ENCODE results near the gene CAMKK1. TPM values are rescaled to one million over a fixed set of nuclear protein-coding genes. Genes with fewer than 3 reads are reported as not detected.

Gene CAMKK1
- polyA plus RNA-seq, 1 of the 3 experiments (the other 2 are of a cell fraction): 6.8 TPM

DNA sequence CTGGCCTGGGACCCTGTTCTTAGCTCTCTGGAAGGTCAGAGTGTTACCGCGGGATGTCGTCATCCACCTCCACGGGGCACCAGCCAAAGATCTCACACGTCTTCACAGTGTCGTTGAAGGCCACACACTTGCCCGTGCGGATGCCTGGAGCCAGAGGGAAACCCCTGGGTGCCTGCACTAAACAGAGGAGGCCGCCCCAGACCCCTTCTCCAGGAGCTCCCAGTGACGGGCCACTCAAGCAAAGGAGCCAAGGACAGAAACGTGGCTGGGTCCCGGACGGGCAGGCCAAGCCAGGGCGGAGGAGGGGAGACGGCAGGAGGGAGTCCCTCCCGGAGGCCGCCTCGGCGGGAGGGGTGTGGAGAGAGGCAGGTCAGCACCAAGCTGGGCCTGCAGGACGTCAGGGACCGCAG lies 11.0 kb upstream of the CAMKK1 start:
- WGBS (ENCODE audit: low lambda C conversion rate): 80% methylated on average over 8 of the region's 21 CpGs
- Histone ChIP-seq H3F3A (replicated peaks; ENCODE audit: insufficient read depth) (no peaks in the 10 kb centered on the region), H3K9me2 (no peaks in the 10 kb centered on the region), H3K79me2 (ENCODE audit: insufficient read depth) (no peaks in the 10 kb centered on the region), H3K9ac (no peak overlapping the region), H3K9me3 (no peaks in the 10 kb centered on the region), H3K36me3 (replicated peaks in 1 of 2; ENCODE audit: control insufficient read depth in 1 of 2, insufficient read depth in 2 of 2, low read length in 1 of 2) (no peaks in the 10 kb centered on the region), H3K4me2 (no peak overlapping the region), H3K4me3 (ENCODE audit: low read depth in 2 of 2, low read length in 1 of 2) (no peak overlapping the region), H3K27ac (ENCODE audit: low read depth in 2 of 2, low read length in 1 of 2) (no peak overlapping the region), H2AFZ (ENCODE audit: low read depth) (no peak overlapping the region), H3K27me3 (ENCODE audit: insufficient read depth) (no peaks in the 10 kb centered on the region), H3K4me1 (ENCODE audit: control insufficient read depth in 1 of 2, insufficient read depth in 2 of 2, low read depth in 1 of 2, low read length in 1 of 2) (no peaks in the 10 kb centered on the region; a peak in 1 of 4 replicates), H4K20me1 (ENCODE audit: insufficient read depth) (no peaks in the 10 kb centered on the region)
- POLR2A ChIA-PET: no interaction called here
- DNase-seq: no peak
- TF ChIP-seq, protein P1, sequence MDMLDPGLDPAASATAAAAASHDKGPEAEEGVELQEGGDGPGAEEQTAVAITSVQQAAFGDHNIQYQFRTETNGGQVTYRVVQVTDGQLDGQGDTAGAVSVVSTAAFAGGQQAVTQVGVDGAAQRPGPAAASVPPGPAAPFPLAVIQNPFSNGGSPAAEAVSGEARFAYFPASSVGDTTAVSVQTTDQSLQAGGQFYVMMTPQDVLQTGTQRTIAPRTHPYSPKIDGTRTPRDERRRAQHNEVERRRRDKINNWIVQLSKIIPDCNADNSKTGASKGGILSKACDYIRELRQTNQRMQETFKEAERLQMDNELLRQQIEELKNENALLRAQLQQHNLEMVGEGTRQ (IDR thresholded peaks at IDR 0.05; ENCODE audit: borderline replicate concordance, low read depth, low read length): no peak
- TF ChIP-seq RXRA (IDR thresholded peaks at IDR 0.05; ENCODE audit: borderline replicate concordance, low read depth) (no peak), YY1 (IDR thresholded peaks at IDR 0.05; ENCODE audit: low read depth) (no peak), JUND (IDR thresholded peaks at IDR 0.05) (no peak), TCF12 (IDR thresholded peaks at IDR 0.05) (no peak), EP300 (IDR thresholded peaks at IDR 0.05; ENCODE audit: borderline replicate concordance in 1 of 2, low read depth in 1 of 2, low read length in 1 of 2) (no peak), MEF2A (IDR thresholded peaks at IDR 0.05; ENCODE audit: borderline replicate concordance, low read depth) (no peak)
- TF ChIP-seq, protein P2, sequence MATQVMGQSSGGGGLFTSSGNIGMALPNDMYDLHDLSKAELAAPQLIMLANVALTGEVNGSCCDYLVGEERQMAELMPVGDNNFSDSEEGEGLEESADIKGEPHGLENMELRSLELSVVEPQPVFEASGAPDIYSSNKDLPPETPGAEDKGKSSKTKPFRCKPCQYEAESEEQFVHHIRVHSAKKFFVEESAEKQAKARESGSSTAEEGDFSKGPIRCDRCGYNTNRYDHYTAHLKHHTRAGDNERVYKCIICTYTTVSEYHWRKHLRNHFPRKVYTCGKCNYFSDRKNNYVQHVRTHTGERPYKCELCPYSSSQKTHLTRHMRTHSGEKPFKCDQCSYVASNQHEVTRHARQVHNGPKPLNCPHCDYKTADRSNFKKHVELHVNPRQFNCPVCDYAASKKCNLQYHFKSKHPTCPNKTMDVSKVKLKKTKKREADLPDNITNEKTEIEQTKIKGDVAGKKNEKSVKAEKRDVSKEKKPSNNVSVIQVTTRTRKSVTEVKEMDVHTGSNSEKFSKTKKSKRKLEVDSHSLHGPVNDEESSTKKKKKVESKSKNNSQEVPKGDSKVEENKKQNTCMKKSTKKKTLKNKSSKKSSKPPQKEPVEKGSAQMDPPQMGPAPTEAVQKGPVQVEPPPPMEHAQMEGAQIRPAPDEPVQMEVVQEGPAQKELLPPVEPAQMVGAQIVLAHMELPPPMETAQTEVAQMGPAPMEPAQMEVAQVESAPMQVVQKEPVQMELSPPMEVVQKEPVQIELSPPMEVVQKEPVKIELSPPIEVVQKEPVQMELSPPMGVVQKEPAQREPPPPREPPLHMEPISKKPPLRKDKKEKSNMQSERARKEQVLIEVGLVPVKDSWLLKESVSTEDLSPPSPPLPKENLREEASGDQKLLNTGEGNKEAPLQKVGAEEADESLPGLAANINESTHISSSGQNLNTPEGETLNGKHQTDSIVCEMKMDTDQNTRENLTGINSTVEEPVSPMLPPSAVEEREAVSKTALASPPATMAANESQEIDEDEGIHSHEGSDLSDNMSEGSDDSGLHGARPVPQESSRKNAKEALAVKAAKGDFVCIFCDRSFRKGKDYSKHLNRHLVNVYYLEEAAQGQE (IDR thresholded peaks at IDR 0.05; ENCODE audit: low read depth, low read length): no peak
- CTCF ChIA-PET: interaction anchor here (1.4 to 3.4 kb wide), 3 partner anchors 10 to 171 kb away, joined by 3 to 34 read pairs (median 10); no protein-coding TSS in a partner anchor

DNA sequence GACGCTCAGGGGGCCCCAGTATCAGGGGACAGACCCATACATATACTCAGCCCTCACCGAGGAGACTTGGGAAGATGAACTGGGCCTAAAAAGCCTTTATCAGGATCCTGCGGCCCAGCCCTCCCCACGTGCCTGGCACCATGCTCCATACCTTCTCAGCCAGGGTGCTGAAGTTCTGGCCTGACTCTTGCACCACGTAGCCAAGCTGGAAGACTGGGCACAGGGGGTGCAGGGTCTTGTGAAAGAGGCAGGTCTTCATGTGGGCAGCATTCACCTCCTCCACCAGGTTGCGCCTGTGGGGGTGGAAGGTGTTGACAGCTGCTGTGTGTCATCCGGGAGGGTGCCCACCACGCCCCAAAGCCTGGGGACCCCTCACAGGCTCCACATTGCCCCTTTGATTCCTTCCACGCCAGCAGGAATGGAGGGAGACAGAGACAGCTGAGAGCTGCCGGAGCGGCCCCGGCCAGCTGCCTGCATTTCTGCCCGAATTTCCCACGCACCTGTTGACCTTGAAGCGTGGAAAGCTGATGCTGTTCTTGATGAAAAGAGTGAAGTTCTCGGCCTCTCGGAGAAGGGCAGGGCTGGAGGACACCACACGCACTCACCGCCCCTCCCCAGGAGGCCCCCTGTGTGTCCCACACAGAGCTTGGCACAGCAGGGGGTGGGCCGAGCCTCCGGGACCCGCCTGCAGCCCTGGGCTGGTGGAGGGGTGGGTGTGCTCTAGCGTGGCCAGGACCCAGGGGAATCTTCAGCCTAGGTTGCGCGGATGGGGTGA lies 10.4 kb upstream of the CAMKK1 start:
- H3K9me2 ChIP-seq: no peaks in the 10 kb centered on the region
- no peaks in the 10 kb centered on the region for H3K79me2 ChIP-seq (ENCODE audit: insufficient read depth)
- H3K4me1 ChIP-seq (ENCODE audit: control insufficient read depth in 1 of 2, insufficient read depth in 2 of 2, low read depth in 1 of 2, low read length in 1 of 2): no peaks in the 10 kb centered on the region; a peak in 1 of 4 replicates
- no peak overlapping the region for H3K9ac ChIP-seq
- H2AFZ ChIP-seq (ENCODE audit: low read depth): no peak overlapping the region
- H3K27me3 ChIP-seq (ENCODE audit: insufficient read depth): no peaks in the 10 kb centered on the region
- no peaks in the 10 kb centered on the region for H3F3A ChIP-seq (replicated peaks; ENCODE audit: insufficient read depth)
- H3K36me3 ChIP-seq (replicated peaks in 1 of 2; ENCODE audit: control insufficient read depth in 1 of 2, insufficient read depth in 2 of 2, low read length in 1 of 2): no peaks in the 10 kb centered on the region
- 75% methylated on average over 16 of the region's 25 CpGs for WGBS (ENCODE audit: low lambda C conversion rate)
- H4K20me1 ChIP-seq (ENCODE audit: insufficient read depth): no peaks in the 10 kb centered on the region
- ChIA-PET CTCF (interaction anchor here (1.4 to 3.4 kb wide), 3 partner anchors 10 to 172 kb away, joined by 3 to 34 read pairs (median 10); no protein-coding TSS in a partner anchor), POLR2A (no interaction called here)
- H3K9me3 ChIP-seq: no peaks in the 10 kb centered on the region
- no peak overlapping the region for H3K4me2 ChIP-seq
- no peak overlapping the region for H3K4me3 ChIP-seq (ENCODE audit: low read depth in 2 of 2, low read length in 1 of 2)
- H3K27ac ChIP-seq (ENCODE audit: low read depth in 2 of 2, low read length in 1 of 2): no peak overlapping the region
- no peak for DNase-seq
- TF ChIP-seq YY1 (IDR thresholded peaks at IDR 0.05; ENCODE audit: low read depth): no peak
- TF ChIP-seq TCF12 (IDR thresholded peaks at IDR 0.05): no peak
- TF ChIP-seq JUND (IDR thresholded peaks at IDR 0.05): no peak
- no peak for TF ChIP-seq RAD21 (IDR thresholded peaks at IDR 0.05; ENCODE audit: low read length)
- TF ChIP-seq, protein P3, sequence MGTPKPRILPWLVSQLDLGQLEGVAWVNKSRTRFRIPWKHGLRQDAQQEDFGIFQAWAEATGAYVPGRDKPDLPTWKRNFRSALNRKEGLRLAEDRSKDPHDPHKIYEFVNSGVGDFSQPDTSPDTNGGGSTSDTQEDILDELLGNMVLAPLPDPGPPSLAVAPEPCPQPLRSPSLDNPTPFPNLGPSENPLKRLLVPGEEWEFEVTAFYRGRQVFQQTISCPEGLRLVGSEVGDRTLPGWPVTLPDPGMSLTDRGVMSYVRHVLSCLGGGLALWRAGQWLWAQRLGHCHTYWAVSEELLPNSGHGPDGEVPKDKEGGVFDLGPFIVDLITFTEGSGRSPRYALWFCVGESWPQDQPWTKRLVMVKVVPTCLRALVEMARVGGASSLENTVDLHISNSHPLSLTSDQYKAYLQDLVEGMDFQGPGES (IDR thresholded peaks at IDR 0.05; ENCODE audit: low read depth, low read length): no peak
- no peak for TF ChIP-seq FOXM1 (IDR thresholded peaks at IDR 0.05; ENCODE audit: low read depth)
- no peak for TF ChIP-seq RFX5 (IDR thresholded peaks at IDR 0.05; ENCODE audit: low read length)
- TF ChIP-seq SMC3 (IDR thresholded peaks at IDR 0.05; ENCODE audit: low read depth, low read length): no peak
- TF ChIP-seq SIN3A (IDR thresholded peaks at IDR 0.05; ENCODE audit: borderline replicate concordance, low read depth, low read length): no peak
- no peak for TF ChIP-seq FOXJ3 (CRISPR knock-in tag; IDR thresholded peaks at IDR 0.05)
- TF ChIP-seq, protein P2 (IDR thresholded peaks at IDR 0.05; ENCODE audit: low read depth, low read length): no peak
- no peak for TF ChIP-seq TAF1 (IDR thresholded peaks at IDR 0.05; ENCODE audit: borderline replicate concordance, low read depth, low read length)
- TF ChIP-seq RCOR1 (IDR thresholded peaks at IDR 0.05; ENCODE audit: low read length): no peak
